ENCODE results near the gene FLT1.

Gene FLT1

GRCh38 chr13:28494778-28495537 lies at the start of gene FLT1:
Gene FLT1, minus strand, starts transcription at chr13:28495128. Its CDS starts 285 bp downstream, at chr13:28494843.
- no peak for DNase-seq

GRCh38 chr13:28544026-28544425 lies 49.1 kb upstream of the FLT1 start:
- no peak for DNase-seq

GRCh38 chr13:28542804-28543203 lies 47.9 kb upstream of the FLT1 start:
- no peak for DNase-seq

- no peak for DNase-seq
Observed at GRCh38 chr13:28541966-28542365, 47.0 kb upstream of the FLT1 start.

- DNase-seq, result no peak
Observed at GRCh38 chr13:28540612-28541011, 45.7 kb upstream of the FLT1 start.

- DNase-seq, result no peak
Observed at GRCh38 chr13:28539625-28540286, 44.8 kb upstream of the FLT1 start.

- no peak for DNase-seq
Observed at GRCh38 chr13:28538932-28539331, 44.0 kb upstream of the FLT1 start.

GRCh38 chr13:28537171-28537570 lies 42.2 kb upstream of the FLT1 start:
- no peak for DNase-seq

GRCh38 chr13:28536371-28536770 lies 41.4 kb upstream of the FLT1 start:
- no peak for DNase-seq

- no peak for DNase-seq
Observed at GRCh38 chr13:28535734-28536133, 40.8 kb upstream of the FLT1 start.

GRCh38 chr13:28534801-28535200 lies 39.9 kb upstream of the FLT1 start:
- DNase-seq, result no peak

GRCh38 chr13:28534210-28534609 lies 39.3 kb upstream of the FLT1 start:
- DNase-seq, result no peak

GRCh38 chr13:28533441-28534166 lies 38.7 kb upstream of the FLT1 start:
- no peak for DNase-seq

GRCh38 chr13:28533125-28533436 lies 38.2 kb upstream of the FLT1 start:
- DNase-seq, result no peak

- no peak for DNase-seq
Observed at GRCh38 chr13:28532388-28533124, 37.6 kb upstream of the FLT1 start.

- no peak for DNase-seq
Observed at GRCh38 chr13:28531845-28532387, 37.0 kb upstream of the FLT1 start.

- DNase-seq, result no peak
Observed at GRCh38 chr13:28531077-28531844, 36.3 kb upstream of the FLT1 start.

- no peak for DNase-seq
Observed at GRCh38 chr13:28530729-28531076, 35.8 kb upstream of the FLT1 start.

GRCh38 chr13:28529836-28530235 lies 34.9 kb upstream of the FLT1 start:
- no peak for DNase-seq

- DNase-seq, result no peak
Observed at GRCh38 chr13:28528848-28529247, 33.9 kb upstream of the FLT1 start.

GRCh38 chr13:28528388-28528787 lies 33.5 kb upstream of the FLT1 start:
- no peak for DNase-seq

GRCh38 chr13:28527629-28528028 lies 32.7 kb upstream of the FLT1 start:
- no peak for DNase-seq

Data from RPMI8226 (cell line).